Mesenchymal stem cell (in vitro differentiated cells and primary cell): ENCODE results near the gene OSBPL7.
A peak's percentile ranks its signal among the peaks of the same experiment; 100 is the strongest.

Source experiments
- DNase-seq: peaks from one replicate; pipeline ENCODE4 v3.0.0-alpha.2; 2013
- H2AFZ ChIP-seq: one replicate; pipeline ENCODE4 v1.6.1; 2013; ENCODE audit warnings: low read depth, mild to moderate bottlenecking, control low read depth, inconsistent platforms, low read length, moderate library complexity
- H2AK5ac ChIP-seq: 2 replicates; pipeline ENCODE4 v1.6.1; 2013; ENCODE audit warnings: low read length, moderate library complexity, mild to moderate bottlenecking, inconsistent platforms; ENCODE audit not compliant: severe bottlenecking
- H2BK120ac ChIP-seq: one replicate; pipeline ENCODE4 v1.6.1; 2013; ENCODE audit warnings: low read depth, mild to moderate bottlenecking, inconsistent platforms, low read length, moderate library complexity
- H2BK12ac ChIP-seq, 2 experiments: one replicate each; pipeline ENCODE4 v1.6.1; 2013; ENCODE audit warnings: inconsistent platforms in 2 of 2, low read length in 2 of 2, mild to moderate bottlenecking in 2 of 2, moderate library complexity in 2 of 2, control low read depth in 1 of 2
- H2BK15ac ChIP-seq: one replicate; pipeline ENCODE4 v1.6.1; 2013; ENCODE audit warnings: mild to moderate bottlenecking, low read depth, inconsistent platforms; ENCODE audit not compliant: poor library complexity, severe bottlenecking
- H2BK5ac ChIP-seq: 2 replicates; pipeline ENCODE4 v1.6.1; 2013; ENCODE audit warnings: low read depth, mild to moderate bottlenecking, low read length, control low read depth, inconsistent platforms; ENCODE audit not compliant: poor library complexity, severe bottlenecking
- H3K14ac ChIP-seq, 2 experiments: one replicate each; pipeline ENCODE4 v1.6.1; 2013; ENCODE audit warnings: inconsistent platforms in 2 of 2, low read length in 2 of 2, control low read depth in 1 of 2, mild to moderate bottlenecking in 1 of 2, moderate library complexity in 1 of 2
- H3K18ac ChIP-seq, 2 experiments: one replicate each; pipeline ENCODE4 v1.6.1; 2013; ENCODE audit warnings: inconsistent platforms in 2 of 2, low read length in 2 of 2, control low read depth in 1 of 2, low read depth in 1 of 2, mild to moderate bottlenecking in 1 of 2
- H3K23ac ChIP-seq, 2 experiments: one replicate each; pipeline ENCODE4 v1.6.1; 2013; ENCODE audit warnings: inconsistent platforms in 2 of 2, low read length in 2 of 2, mild to moderate bottlenecking in 2 of 2, moderate library complexity in 2 of 2, control low read depth in 1 of 2
- H3K27ac ChIP-seq: 2 replicates; pipeline ENCODE4 v1.5.1; 2013; ENCODE audit warnings: mild to moderate bottlenecking, moderate library complexity, low read length, control low read depth, inconsistent platforms; ENCODE audit not compliant: poor library complexity, severe bottlenecking
- H3K27me3 ChIP-seq, 2 experiments: 2 replicates each; pipeline versions ENCODE4 v1.6.1 to v1.7.0; 2013; ENCODE audit warnings: low read length in 2 of 2, mild to moderate bottlenecking in 2 of 2, moderate library complexity in 2 of 2, control low read depth in 1 of 2, inconsistent platforms in 1 of 2; ENCODE audit not compliant: control insufficient read depth in 1 of 2, insufficient read depth in 1 of 2
- H3K36me3 ChIP-seq, 2 experiments: 2 replicates each; pipeline versions ENCODE4 v1.6.1 to v1.7.0; 2013; ENCODE audit warnings: low read length in 2 of 2, control low read depth in 1 of 2, inconsistent platforms in 1 of 2, low read depth in 1 of 2, mild to moderate bottlenecking in 1 of 2; ENCODE audit not compliant: insufficient read depth in 2 of 2, control insufficient read depth in 1 of 2
- H3K4ac ChIP-seq, 2 experiments: one replicate each; pipeline ENCODE4 v1.6.1; 2013; ENCODE audit warnings: inconsistent platforms in 2 of 2, low read length in 2 of 2, mild to moderate bottlenecking in 2 of 2, moderate library complexity in 2 of 2, control low read depth in 1 of 2, low read depth in 1 of 2
- H3K4me1 ChIP-seq: 2 replicates; pipeline ENCODE4 v1.6.1; 2013; ENCODE audit warnings: low read depth, low read length, control low read depth; ENCODE audit not compliant: control insufficient read depth, insufficient read depth
- H3K4me2 ChIP-seq: 2 replicates; pipeline ENCODE4 v1.6.1; 2013; ENCODE audit warnings: low read length, mild to moderate bottlenecking, inconsistent platforms; ENCODE audit not compliant: poor library complexity, severe bottlenecking
- H3K4me3 ChIP-seq, 2 experiments: 2 replicates each; pipeline versions ENCODE4 v1.5.1 to v1.7.0; 2013; ENCODE audit warnings: low read length in 2 of 2, mild to moderate bottlenecking in 2 of 2, control low read depth in 1 of 2, low read depth in 1 of 2; ENCODE audit not compliant: insufficient read depth in 1 of 2
- H3K79me1 ChIP-seq: replicated peaks from 2 replicates; pipeline ENCODE4 v1.6.1; 2013; ENCODE audit warnings: mild to moderate bottlenecking, control low read depth, low read length, inconsistent platforms; ENCODE audit not compliant: poor library complexity, severe bottlenecking
- H3K9ac ChIP-seq: 2 replicates; pipeline ENCODE4 v1.7.0; 2013; ENCODE audit warnings: mild to moderate bottlenecking, low read length, moderate library complexity
- H3K9me3 ChIP-seq: 2 replicates; pipeline ENCODE4 v1.7.0; 2013; ENCODE audit warnings: mild to moderate bottlenecking, low read length; ENCODE audit not compliant: control insufficient read depth
- H4K8ac ChIP-seq: one replicate; pipeline ENCODE4 v1.6.1; 2013; ENCODE audit warnings: inconsistent platforms, mild to moderate bottlenecking, low read length, moderate library complexity
- H4K91ac ChIP-seq: one replicate; pipeline ENCODE4 v1.6.1; 2013; ENCODE audit warnings: mild to moderate bottlenecking, low read length, inconsistent platforms
- WGBS: methylation state at CpG from one replicate; pipeline ENCODE4 v1.1.7; 2013; ENCODE audit warnings: mixed read lengths; 5-methylcytosine and 5-hydroxymethylcytosine counted together

Gene OSBPL7

GRCh38 chr17:47869114-47869513, 47.5 kb upstream of the OSBPL7 start:
- no peak overlapping the region for H2AK5ac ChIP-seq
- no peak overlapping the region for H3K18ac ChIP-seq
- H3K4me2 ChIP-seq = no peak overlapping the region
- H3K23ac ChIP-seq = no peak overlapping the region
- H3K9me3 ChIP-seq = no peaks in the 10 kb centered on the region
- H3K36me3 ChIP-seq = no peaks in the 10 kb centered on the region
- no peak overlapping the region for H2BK120ac ChIP-seq
- 52% methylated on average over 2 of the region's 2 CpGs for WGBS
- H4K8ac ChIP-seq = no peak overlapping the region
- H3K4ac ChIP-seq = no peak overlapping the region
- no peaks in the 10 kb centered on the region for H3K79me1 ChIP-seq
- no peak overlapping the region for H3K9ac ChIP-seq
- H3K4me1 ChIP-seq = peaks cover 11% of the 10 kb centered on the region
- peaks cover 52 to 56% of the 10 kb centered on the region in 2 experiments for H3K27me3 ChIP-seq
- H2BK15ac ChIP-seq = no peak overlapping the region
- no peak overlapping the region for H4K91ac ChIP-seq
- H2BK5ac ChIP-seq = no peak overlapping the region
- no peak overlapping the region for H3K4me3 ChIP-seq
- H2AFZ ChIP-seq = no peak overlapping the region
- H2BK12ac ChIP-seq = no peak overlapping the region
- DNase-seq = no peak
- no peak overlapping the region for H3K14ac ChIP-seq
- no peak overlapping the region for H3K27ac ChIP-seq

DNA sequence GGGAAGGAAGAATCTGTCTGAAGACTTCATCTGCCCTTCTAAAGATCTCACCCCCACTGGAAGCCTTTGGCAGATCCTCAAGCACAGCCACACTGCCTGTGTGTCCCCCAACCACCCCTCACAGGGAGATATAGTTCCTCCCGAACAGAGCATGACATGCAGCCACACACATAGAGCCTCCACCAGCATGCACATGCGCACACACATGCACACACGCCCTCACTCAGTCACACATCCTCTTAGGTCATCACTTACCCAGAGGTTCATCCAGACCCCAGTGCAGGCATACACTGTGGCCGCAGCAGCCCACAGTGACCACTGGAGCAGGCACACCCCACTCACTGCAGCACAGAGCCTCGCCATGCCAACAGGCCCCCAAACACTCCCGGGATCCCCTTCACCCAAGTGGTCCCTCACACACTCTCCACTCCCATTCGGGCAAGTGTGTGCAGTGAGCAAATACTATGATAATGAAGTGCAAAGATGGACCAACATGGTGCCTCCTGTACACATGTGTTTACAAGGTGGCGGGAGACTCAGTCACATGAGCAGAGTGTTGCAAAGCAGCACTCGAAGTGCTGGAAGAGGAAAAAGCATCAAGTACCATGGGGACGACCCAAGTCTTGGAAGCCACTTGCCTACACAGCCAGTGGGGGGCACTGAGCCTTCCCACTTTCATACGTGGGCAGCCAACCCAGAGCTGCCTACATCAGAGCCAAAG, 46.4 kb upstream of the OSBPL7 start:
- H3K4me2 ChIP-seq = no peak overlapping the region
- no peak for DNase-seq
- no peak overlapping the region for H3K18ac ChIP-seq
- no peaks in the 10 kb centered on the region for H3K79me1 ChIP-seq
- no peak overlapping the region for H2AK5ac ChIP-seq
- H3K27me3 ChIP-seq = peaks cover 45% of the 10 kb centered on the region in 2 experiments
- no peak overlapping the region for H2BK5ac ChIP-seq
- no peak overlapping the region for H2BK15ac ChIP-seq
- no peak overlapping the region for H2AFZ ChIP-seq
- no peaks in the 10 kb centered on the region for H3K36me3 ChIP-seq
- no peak overlapping the region for H2BK120ac ChIP-seq
- H3K14ac ChIP-seq = peak overlapping the region in 1 of 2 experiments; percentile 14
- peaks cover 12% of the 10 kb centered on the region for H3K4me1 ChIP-seq
- no peak overlapping the region for H4K91ac ChIP-seq
- H2BK12ac ChIP-seq = no peak overlapping the region
- peak overlapping the region in 1 of 2 experiments; percentile 66 for H3K23ac ChIP-seq
- no peak overlapping the region for H4K8ac ChIP-seq
- H3K9me3 ChIP-seq = no peaks in the 10 kb centered on the region
- H3K4ac ChIP-seq = no peak overlapping the region
- 93% methylated on average over 11 of the region's 11 CpGs for WGBS
- no peak overlapping the region for H3K4me3 ChIP-seq
- no peak overlapping the region for H3K9ac ChIP-seq
- no peak overlapping the region for H3K27ac ChIP-seq

- Histone ChIP-seq H2BK120ac (no peak overlapping the region), H3K4ac (no peak overlapping the region), H2AFZ (no peak overlapping the region), H3K4me2 (no peak overlapping the region), H3K27ac (no peak overlapping the region), H2BK12ac (no peak overlapping the region), H3K79me1 (no peaks in the 10 kb centered on the region), H3K4me3 (no peak overlapping the region), H3K4me1 (peaks cover 6% of the 10 kb centered on the region), H3K9me3 (no peaks in the 10 kb centered on the region), H2BK5ac (no peak overlapping the region), H4K91ac (peak overlapping the region; percentile 3), H4K8ac (no peak overlapping the region), H3K14ac (no peak overlapping the region), H3K36me3 (no peaks in the 10 kb centered on the region), H2AK5ac (no peak overlapping the region), H3K23ac (no peak overlapping the region), H2BK15ac (no peak overlapping the region), H3K18ac (no peak overlapping the region), H3K9ac (no peak overlapping the region), H3K27me3 (peaks cover 34 to 35% of the 10 kb centered on the region in 2 experiments)
- DNase-seq = no peak
- 48% methylated on average over 20 of the region's 20 CpGs for WGBS
Observed at GRCh38 chr17:47866941-47867340, 45.3 kb upstream of the OSBPL7 start.

DNA sequence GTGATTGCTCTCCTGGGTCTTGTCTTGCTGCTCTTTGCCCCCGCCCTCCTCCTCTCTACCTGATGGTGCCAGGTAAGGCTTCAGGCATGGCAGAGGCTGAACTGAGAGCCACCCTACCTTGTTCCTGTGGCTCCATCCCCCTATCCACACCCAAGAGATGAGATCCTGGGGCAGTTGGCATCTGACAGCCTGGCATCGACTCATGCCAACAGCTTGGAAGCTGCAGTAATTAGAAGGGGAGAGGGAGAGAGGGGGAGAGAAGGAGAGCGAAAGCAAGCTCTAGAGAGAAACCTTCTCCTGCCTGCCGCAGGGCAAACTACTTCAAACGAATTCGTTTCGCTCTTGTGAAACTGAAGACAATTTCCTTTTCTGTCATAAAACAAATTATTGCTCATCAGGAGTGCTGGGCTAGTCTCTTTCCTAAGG, 43.2 kb upstream of the OSBPL7 start:
- WGBS = 92% methylated on average over 2 of the region's 7 CpGs

More for the DNA sequence above, 43.2 kb upstream of the OSBPL7 start:
- Histone ChIP-seq H4K91ac (no peak overlapping the region), H2BK15ac (no peak overlapping the region), H3K4me2 (no peak overlapping the region), H3K4me1 (peaks cover 6% of the 10 kb centered on the region), H3K36me3 (no peaks in the 10 kb centered on the region), H3K79me1 (no peaks in the 10 kb centered on the region), H2AFZ (no peak overlapping the region), H3K23ac (no peak overlapping the region), H3K27ac (no peak overlapping the region), H3K4me3 (peak overlapping the region in 1 of 2 experiments; percentile 57), H4K8ac (no peak overlapping the region), H3K9me3 (no peaks in the 10 kb centered on the region), H2BK5ac (no peak overlapping the region), H3K14ac (no peak overlapping the region), H3K9ac (peak overlapping the region; percentile 53), H3K4ac (no peak overlapping the region), H2AK5ac (no peak overlapping the region), H3K27me3 (peaks cover 19 to 20% of the 10 kb centered on the region in 2 experiments), H2BK12ac (no peak overlapping the region), H2BK120ac (no peak overlapping the region), H3K18ac (no peak overlapping the region)
- DNase-seq = no peak
